GM11168 (cell line): ENCODE results near the gene MSX1.
"Not testable (repeated sequence)": the region's sequence is repeated elsewhere in the genome, so short reads cannot be mapped to it uniquely, and the experiment has no call there.

Source experiments
- in situ Hi-C: fragments of 300-500 bp; cut with MboI; formaldehyde crosslinking; loops from one replicate; pipeline ENCODE4 v1.12.0; 2022; ENCODE audit warnings: low sequenced_read_pairs; ENCODE audit not compliant: unreplicated experiment

Gene MSX1

DNA sequence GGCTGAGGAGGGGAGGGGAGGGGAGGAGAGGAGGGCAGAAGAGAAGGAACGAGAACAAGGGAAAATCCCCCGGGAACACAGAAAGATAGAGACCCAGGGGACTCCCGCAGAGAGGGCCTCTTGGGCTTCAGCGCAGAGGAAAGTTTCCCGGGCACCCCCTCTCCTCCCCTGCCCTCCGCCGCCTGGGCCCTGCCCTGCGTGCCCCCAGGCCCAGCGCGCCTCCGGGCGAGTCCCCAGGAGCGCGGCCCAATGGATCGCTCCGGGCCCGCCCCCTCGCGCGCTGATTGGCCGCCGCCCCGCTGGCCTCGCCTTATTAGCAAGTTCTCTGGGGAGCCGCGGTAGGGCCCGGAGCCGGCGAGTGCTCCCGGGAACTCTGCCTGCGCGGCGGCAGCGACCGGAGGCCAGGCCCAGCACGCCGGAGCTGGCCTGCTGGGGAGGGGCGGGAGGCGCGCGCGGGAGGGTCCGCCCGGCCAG is at the start of gene MSX1:
MSX1 (plus strand) TSS at position 341 of the 474 bp plus-strand sequence. CDS start 235 bp downstream, outside the sequence.
- in situ Hi-C loops, result no loop called here

DNA sequence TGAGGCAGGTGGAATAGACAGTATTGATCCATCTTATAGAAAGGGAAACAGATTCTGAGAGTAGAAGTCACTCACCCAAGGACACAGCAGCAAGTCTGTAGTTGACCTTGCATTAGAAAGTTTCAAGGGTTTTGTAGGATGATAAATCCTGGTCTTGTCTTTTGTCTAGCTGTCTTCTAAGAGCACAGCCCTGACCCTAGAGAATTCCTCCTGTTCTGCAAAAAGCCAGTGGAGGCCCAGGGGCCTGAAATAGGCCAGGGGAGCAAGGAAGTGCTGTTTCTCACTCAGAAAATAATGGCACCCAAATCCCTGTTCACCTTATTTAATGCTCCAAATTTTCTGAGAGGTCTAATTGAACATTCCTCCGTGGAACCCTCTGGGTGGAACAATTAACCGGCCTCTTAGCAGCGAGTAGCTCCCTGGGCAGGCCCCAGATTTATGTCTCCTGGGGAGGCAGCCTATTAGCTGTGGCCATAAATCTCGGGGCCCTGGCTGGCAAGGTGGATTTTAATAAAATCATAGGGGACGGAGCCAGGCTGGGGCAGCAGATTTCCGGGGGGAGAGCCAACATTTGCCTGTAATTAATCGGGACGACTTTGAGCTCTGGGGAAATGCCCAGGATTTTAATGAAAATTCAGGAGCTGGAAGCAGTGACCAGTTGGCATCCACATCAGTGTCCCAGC is 49.2 kb upstream of the MSX1 start:
- in situ Hi-C loops, result no loop called here

- in situ Hi-C loops, result no loop called here
Measured at GRCh38 chr4:4810778-4811177, 48.7 kb upstream of the MSX1 start.

DNA sequence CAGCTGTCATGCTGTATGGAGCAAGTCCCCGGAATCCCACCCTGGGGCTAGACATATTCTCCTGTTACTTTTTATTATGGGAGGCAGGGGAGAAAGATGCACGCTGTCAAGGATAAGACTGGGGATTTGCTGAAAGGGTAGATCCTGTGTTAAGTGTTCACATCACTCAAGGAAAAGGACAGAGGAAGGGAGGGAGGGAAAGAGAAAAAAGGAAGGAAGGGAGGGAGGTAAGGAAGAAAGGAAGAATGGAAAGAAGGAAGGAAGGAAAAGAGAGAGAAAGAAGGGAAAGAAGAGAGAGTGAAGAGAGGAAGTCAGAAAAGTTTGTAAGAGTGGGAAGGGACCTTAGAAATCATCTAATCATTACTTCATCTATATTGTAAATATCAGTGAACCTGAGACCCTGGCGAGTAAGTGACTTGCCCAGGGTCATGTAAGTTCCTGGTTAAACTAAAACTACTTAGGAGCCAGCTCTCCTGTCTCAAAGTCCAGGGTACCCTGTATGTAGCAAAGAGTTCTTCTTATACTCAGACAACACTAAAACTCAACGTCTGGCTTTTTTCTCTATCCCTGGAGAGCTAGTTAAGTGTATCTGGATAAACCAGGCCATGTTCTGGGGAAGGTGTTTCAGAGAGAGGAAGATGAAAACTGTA is 47.2 kb upstream of the MSX1 start:
- in situ Hi-C loops, result no loop called here

- in situ Hi-C loops, result no loop called here
Measured at GRCh38 chr4:4818415-4819212, 40.9 kb upstream of the MSX1 start.

DNA sequence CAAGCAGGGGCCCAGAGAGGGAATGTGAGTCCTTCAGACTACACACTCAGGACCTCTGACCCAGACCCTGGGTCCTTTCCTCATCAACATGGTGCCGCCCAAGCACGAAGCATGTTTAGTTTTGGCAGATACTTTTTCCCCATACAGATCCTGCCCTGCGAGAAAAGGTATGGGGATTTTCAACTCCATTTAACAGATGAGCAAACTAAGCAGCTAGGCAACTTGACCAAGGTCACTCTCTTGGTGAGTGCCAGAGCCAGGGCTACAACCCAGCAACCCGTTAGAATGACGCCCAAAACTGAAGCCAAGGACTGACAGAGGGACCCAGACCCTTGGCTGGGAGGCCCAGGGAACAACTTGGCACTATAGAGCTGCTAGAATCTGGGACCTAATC is 40.3 kb upstream of the MSX1 start:
- in situ Hi-C loops, result no loop called here

DNA sequence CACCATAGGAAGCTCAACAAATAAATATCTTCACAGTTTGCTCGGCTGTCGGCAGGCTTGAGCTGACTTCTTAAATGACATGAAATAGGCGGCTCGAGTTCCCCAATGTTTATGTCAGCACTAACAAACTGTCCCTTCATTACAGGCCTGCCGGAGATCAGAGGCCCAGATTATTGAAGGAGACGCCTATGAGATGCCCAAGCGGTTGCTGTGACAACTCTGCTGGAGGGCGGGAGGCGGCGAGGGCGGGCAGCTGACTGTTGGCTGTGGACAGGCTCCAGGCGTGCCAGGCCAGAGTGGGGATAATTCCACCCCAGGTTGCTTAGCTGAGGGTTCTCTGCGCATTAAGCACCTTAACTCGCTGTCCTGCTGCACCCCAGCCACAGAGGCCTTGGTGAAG is 39.2 kb upstream of the MSX1 start:
- in situ Hi-C loops, result no loop called here

- in situ Hi-C loops, result no loop called here
Measured at GRCh38 chr4:4820739-4821138, 38.7 kb upstream of the MSX1 start.

DNA sequence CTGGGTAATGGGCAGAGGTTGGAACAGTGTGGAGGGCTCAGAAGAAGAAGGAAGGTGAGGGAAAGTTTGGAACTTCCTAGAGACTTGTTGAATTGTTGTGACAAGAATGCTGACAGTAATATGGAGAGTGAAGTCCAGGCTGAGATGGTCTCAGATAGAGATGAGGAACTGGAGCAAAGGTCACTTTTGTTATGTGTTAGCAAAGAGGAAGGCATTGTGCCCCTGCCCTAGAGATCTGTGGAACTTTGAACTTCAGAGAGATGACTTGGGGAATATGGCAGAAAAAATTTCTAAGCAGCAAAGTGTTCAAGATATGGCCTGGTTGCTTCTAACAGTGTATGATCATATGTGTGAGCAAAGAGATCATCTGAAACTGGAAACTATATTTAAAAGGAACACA is 37.9 kb upstream of the MSX1 start:
- in situ Hi-C loops, result no loop called here

- in situ Hi-C loops, result not testable (repeated sequence)
Measured at GRCh38 chr4:4822286-4822685, 37.2 kb upstream of the MSX1 start.

- in situ Hi-C loops, result no loop called here
Measured at GRCh38 chr4:4823621-4824162, 35.8 kb upstream of the MSX1 start.

- in situ Hi-C loops, result no loop called here
Measured at GRCh38 chr4:4824232-4824631, 35.2 kb upstream of the MSX1 start.

DNA sequence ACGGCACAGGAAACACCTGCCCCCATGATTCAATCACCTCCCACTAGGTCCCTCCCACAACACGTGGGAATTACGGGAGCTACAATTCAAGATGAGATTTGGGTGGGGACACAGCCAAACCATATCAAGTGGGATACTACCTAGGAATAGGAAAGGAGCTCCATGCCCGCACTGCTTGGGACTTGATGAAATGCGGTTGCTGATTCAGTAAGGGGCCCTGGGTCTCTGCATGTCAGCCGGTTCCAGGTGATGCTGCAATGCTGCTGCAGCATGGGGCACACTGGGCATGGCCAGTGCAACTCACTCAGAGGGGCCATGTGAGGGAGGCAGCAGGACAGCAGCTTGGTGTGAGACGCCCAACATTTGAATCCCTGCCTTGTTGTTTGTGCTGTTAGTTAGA is 34.0 kb upstream of the MSX1 start:
- in situ Hi-C loops, result no loop called here

DNA sequence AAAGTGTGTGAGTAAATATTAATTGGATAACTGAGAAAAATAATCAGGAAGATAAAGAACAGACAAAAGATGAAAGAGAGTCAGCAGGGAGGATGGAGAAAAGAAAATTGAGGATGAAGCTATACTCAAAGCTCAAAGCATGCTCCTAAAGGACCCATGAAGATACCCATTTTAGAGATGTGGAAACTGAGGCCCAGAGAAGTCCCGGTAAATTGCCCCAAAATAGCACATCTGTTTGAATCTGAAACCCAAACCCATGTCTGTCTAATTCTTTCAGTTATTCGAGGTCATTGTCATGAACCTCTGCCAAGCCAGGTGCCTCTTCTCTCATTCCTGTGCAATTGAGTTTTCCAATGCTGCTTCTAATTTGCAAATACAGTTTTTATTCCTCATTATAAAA is 29.6 kb upstream of the MSX1 start:
- in situ Hi-C loops, result no loop called here

- in situ Hi-C loops, result no loop called here
Measured at GRCh38 chr4:4831266-4831665, 28.2 kb upstream of the MSX1 start.

DNA sequence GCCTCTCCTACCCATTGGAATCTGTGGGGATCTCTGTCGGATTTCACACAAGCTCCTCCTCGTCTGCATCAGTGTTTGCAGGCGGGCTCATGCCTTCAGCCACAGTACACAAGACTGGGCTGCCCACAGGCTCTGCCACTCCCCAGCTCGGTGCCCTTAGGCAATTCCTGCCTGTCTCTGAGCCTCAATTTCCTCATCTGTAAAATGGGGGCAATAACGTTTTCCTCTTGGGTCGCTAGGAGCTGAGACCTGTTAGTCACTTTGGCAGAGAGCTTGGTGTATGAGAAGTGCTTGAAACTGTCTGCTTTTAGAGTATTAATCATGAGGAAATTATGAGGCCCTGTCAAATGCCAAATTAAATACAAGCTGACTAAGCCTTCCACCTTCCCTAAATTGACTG is 27.6 kb upstream of the MSX1 start:
- in situ Hi-C loops, result no loop called here

DNA sequence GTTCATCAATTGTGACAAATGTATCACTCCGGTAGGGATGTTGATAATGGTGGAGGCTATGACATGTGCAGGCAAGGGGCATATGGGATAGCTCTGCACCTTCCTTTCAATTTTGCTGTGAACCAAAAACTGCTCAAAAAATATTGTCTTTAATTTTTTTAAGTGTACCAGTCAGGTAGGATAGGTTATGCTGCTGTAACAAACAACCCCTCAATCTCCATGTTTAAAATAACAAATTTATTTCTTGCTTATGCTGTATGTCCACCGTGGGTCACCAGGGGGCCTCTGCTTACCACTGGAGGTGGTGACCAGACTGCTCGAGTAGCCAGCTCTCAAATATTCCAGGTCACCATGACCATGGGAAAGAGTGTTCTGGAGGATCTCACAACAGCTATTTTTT is 23.4 kb upstream of the MSX1 start:
- in situ Hi-C loops, result no loop called here

DNA sequence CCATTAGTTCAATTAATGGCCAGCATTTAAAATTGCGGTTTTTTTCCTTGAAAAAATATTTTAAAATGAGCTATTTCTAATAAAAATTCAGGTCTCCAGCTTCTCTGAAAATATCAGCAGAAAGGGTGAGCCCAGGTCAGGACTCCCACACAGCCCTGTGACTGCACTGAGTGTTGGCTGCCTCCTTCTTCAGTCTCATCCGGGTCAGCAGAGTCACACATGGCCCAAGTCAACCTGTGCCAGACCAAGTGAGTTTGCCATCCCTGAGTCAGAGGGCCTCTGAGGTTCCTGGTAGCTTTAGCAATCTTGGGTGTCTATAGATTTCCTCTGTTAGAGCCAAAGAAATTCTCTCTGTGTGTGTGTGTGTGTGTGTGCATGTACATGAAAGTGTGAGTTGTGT is 22.1 kb upstream of the MSX1 start:
- in situ Hi-C loops, result no loop called here

DNA sequence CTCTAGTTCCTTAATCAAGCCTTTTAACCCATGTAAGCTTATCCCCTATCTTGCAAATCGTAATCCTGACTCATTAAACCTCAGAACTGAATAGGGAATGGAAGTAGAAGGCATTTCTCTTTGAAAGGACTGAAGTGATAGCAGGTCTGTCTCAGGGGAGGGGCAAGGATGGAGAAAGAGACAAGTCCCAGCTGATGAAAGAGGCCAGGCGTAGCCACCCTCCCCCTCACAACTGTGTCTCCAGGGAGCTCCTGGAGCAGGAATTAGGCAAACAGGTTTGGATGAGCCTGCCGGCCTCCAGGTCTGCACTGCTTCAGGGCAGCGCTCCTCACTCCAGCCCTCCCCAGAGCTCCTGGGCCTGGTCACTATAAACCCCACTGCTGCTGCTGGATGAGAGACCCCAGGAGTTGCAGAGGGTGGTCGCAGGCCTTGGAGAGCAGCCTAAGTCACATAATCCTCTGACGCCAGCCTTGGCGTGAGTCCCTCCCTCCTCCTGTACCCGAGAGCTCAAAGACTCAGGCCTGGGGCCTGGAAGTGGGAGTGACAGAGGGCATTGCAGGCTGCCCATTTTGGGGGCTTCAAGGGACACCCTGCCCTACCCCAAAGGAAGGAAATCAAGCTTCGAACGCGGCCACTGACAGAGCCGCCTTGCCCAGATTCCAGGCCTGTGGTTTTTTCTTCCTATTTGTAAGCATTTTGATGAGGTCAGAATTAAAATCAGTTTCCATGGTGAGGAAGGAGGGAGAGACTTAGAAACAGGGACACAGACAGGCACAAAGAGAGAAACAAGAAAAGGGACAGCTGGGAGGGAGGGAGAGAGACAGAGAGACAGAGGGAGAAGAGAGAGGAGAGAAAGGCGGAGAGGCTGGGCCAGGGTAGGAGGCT is 21.2 kb upstream of the MSX1 start:
- in situ Hi-C loops, result no loop called here
